ENCODE data around the gene SP5.

- TF ChIP-seq CTCF (IDR thresholded peaks at IDR 0.05) = no peak; the same call in 1 of the 2 replicates
- TF ChIP-seq SIN3A (IDR thresholded peaks at IDR 0.05; ENCODE audit: borderline replicate concordance, insufficient read depth, low read depth, low read length) = no peak
- TF ChIP-seq POLR2AphosphoS5 (IDR thresholded peaks at IDR 0.05; ENCODE audit: low read depth, low read length) = no peak
- no peak for TF ChIP-seq REST (IDR thresholded peaks at IDR 0.05; ENCODE audit: insufficient read depth in 1 of 2, low read depth in 2 of 2, low read length in 1 of 2)
Measured at GRCh38 chr2:170736628-170737027, 21.5 kb downstream of the SP5 start.

All from Panc1 (cell line).